ENCODE results near the gene ARAP2.

ARAP2 gene, protein sequence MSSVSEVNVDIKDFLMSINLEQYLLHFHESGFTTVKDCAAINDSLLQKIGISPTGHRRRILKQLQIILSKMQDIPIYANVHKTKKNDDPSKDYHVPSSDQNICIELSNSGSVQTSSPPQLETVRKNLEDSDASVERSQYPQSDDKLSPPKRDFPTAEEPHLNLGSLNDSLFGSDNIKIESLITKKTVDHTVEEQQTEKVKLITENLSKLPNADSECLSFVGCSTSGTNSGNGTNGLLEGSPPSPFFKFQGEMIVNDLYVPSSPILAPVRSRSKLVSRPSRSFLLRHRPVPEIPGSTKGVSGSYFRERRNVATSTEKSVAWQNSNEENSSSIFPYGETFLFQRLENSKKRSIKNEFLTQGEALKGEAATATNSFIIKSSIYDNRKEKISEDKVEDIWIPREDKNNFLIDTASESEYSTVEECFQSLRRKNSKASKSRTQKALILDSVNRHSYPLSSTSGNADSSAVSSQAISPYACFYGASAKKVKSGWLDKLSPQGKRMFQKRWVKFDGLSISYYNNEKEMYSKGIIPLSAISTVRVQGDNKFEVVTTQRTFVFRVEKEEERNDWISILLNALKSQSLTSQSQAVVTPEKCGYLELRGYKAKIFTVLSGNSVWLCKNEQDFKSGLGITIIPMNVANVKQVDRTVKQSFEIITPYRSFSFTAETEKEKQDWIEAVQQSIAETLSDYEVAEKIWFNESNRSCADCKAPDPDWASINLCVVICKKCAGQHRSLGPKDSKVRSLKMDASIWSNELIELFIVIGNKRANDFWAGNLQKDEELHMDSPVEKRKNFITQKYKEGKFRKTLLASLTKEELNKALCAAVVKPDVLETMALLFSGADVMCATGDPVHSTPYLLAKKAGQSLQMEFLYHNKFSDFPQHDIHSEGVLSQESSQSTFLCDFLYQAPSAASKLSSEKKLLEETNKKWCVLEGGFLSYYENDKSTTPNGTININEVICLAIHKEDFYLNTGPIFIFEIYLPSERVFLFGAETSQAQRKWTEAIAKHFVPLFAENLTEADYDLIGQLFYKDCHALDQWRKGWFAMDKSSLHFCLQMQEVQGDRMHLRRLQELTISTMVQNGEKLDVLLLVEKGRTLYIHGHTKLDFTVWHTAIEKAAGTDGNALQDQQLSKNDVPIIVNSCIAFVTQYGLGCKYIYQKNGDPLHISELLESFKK (N-terminal part only)

DNA sequence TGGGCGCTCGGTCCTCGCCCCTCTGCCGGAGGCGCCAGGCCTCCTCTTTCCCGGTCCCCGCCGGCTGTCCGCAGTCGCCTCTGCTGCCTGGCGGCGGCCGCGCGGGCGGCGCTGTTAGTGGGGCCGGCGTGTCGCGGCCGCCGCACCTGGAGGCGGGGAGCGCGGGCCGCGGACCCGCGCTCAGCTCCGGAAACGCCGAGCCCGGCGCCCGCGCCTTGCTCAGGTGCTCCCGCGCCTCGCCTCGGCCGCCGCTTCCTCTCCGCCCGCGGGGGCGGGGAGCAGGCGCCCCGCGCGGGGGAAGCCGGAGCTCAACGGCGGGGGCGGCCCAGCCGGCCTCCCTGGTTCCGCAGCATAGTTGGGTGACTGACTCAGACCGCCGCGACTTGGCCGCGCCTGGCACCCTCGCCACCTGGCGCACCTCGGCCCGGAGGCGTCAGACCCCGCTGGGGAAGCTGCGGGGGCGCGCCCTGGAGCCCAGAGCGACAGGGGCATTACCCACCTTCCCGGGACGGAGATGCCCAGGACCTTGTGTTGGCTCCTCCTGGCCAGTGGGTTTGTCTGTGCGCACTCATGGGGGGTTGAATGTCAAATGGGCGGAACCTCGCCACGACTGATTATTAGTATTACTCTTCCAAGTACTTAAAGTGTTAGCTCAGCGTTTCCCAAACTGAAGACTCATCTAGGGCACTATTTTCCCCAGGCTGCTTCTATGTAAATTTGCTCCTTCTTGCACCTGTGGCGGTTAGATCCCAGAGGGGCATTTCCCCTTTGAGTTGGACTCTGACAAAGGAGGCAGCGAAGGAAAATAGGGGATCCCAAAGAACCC, at the start of gene ARAP2:
Gene ARAP2 (minus strand): TSS at position 258 of the 826 bp plus-strand sequence. CDS start 15,028 bp downstream, outside the sequence.
- DNase-seq, result peak; percentile 57

DNA sequence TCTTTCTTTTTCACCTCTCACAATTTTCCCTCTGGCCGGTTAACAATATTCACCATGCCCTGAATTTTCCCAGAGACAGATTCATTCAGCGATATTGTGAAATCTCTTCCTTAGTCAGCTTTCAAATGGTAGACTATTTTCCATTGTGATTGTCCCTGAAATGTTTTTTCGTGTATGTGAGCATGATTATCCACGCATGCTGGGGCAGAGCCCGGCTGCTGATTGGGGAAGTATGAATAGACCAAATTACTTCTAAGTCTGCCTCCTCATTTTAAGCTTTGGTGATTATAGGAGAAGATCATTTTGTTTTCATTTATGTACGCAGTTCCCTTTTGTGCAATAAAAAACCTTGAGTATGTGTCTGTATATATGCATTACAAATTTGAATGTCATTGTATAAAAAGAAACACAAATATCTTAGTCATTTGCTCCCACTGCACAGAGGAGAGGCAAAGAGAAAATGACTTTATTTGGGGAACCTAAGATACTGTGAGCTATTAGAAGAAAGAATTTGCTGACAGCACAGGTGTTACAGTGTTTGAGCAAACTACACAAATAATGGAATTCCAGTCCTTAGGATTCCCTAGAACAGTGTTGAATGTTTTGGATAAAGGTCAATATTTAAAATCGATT, 48.4 kb upstream of the ARAP2 start:
- DNase-seq, result no peak

DNA sequence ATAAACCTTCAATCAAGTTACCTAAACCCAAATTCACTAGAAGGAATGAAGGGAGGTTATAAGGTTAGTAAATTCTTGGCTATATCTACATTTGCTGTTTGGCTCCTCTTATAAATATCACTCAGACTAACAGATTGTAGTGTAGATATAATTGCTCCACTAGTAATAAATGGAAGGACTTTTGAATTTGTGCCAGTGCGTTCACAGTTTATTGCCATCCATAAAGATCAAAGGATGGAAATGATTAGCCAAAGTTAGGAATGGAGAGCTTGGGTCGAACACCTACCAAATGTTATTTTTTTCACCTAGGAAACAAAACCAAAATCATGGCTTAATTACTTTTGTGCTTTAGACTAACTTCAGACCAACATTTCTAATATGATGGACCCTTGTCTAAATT, 46.3 kb upstream of the ARAP2 start:
- DNase-seq, result no peak

DNA sequence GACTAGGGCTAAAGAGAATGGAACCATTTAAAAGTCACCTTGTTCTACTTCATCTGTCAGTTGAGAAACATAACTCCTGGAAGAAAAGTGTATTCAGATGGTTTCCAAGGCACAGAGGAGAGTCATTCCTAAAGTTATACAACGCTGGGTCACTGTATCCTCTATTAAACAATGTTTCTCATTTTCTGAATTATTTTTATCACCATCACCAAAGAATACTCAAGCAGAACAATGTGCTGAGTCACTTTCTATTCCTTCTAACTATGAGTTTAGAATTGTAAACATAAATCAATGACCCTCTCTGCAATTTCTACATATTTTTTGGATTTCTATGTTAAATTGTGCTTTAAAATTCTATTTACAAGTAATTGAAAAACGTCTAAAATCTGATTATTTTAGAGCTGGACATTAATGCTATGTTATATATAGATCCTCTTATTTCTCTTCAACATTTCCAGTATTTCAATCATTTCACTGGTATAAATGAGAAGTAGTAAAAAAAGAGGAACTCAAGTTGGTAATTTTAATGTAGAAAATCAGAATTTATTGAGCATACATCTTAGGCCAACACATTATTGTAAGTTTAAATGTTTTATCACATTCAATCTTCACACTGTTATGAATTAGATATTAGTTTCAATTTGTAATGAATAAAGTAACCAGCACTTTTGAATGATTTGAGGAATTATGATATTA, 44.6 kb upstream of the ARAP2 start:
- DNase-seq, result no peak

DNA sequence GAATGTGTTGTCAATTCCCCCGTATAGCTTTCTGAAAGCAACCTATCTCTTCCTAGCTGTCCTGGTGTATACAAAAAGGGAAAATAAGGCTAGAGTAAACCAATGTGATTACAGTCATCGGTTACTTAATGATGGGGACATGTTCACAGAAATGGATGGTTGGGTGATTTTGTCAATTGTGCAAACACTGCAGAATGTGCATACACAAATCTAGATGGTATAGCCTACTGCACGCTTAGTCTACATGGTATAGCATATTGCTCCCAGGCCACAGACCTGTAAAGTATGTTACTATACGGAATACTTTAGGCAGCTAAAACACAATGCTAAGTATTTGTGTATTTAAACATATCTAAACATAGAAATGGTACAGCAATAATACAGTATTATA, 42.2 kb upstream of the ARAP2 start:
- no peak for DNase-seq

DNA sequence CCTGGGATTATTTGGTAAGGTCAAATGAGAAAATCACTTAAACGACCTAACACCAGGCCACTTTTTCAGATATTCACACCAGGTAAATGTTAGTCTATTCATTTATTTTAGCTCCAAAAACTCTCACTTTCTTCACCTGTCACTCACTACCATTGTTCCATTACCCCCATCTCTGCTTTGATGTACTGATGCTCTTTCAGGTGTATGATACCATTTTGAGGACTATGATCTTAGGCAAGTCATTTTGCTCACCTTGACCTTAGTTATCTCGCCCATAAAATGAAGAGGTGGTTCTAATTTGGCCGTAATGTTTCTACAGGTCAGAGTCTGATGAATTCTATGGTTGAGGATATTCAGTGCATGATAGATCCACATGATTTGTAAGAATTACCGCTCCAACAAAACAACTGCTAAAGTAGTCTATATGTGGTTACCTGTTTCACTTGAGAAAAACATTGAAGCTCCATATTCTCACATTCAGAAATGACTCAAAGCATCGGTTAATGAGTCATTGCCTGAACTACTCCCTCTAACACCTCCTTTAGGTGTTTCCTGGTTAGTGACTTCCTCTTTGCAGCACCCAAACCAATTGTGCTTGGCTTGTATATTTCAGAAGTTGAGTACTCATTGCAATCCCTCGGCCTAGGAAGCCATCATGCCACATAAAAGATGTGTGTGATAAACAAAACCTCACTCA, 41.6 kb upstream of the ARAP2 start:
- DNase-seq, result no peak

DNA sequence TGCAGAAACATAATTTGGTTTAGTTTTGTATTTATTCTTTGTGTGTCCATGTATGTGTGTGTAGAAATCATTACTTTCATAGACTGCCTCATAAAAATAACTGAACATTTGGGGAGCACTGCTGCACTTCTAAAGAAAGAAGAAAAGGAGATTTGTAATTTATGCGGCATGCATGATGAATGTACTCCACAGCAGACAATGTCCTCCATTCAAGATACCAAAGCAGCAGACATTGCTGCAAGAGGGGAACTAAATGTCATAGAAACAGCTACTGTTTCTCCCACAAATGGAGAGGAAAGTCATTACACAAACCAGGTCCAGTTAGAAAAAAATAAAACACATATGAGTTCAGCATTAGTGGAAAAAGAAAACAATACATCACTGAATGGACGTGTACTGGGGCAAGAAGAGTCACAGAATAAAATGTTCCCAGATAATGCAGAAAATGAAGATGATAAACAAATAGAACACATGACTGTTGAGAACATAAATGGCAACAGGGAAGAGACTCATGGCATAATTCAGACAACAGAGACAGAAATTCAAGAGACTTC, 39.7 kb upstream of the ARAP2 start:
- DNase-seq, result no peak

DNA sequence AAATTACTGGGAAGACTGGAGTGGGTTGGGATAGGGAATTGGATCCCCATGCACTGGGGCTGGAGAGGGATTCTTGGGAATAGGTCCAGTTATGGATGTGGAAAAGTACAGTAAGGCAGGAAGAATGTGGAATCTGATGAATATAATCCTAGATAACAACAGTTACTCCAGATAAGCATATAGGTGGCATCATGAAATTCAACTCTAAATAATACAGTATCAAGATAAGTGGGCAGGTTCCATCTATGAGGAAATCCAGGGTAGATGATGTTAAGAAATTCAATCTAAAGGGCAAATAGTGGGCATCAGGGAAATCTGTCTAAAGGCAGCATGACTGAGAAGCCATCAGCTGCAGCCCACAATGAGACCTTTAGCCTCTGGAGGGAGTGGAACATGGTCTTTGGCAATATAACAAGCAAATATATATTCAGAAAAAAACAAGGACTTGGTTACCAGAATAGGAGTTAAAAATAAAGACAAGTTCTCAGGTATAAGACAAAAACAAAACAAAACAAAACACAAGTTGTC, 38.3 kb upstream of the ARAP2 start:
- no peak for DNase-seq

DNA sequence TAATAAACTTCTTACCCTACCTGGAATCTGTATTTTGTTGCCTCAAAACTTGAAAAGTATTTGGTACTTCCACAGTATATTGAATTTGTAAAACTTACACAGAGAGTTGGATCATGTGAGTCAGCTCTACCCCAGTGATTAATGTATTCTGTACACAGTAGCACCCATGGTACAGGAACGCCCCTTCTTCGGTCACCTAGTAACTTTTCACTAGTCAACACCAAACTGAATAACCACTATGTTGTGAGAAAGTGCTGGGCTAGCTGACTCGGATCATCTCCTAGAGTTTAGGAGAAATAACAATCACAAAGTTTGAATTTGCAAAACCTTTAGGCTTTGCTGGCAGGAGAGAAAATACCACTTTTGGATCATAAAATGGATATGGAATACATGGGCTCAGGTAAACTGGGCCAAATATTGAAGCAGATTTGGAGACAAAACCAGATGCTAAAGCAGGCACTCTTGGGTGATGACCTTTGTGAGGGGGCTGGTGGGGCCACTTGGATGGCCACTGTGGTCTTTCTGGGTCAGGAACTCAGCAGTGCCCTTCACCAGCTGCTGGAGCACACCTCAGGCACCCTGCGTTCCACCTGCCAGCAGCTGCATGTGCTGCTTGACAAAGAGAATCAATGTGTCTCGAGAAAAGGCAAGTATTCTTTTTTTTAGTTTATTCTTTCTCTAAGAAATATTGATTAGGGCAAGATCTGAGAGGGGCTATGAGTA, 37.2 kb upstream of the ARAP2 start, which contains the start of gene DTHD1:
Gene DTHD1 (plus strand): TSS at position 233 of the 723 bp plus-strand sequence. CDS start 143 bp downstream, at position 376.
- no peak for DNase-seq

DNA sequence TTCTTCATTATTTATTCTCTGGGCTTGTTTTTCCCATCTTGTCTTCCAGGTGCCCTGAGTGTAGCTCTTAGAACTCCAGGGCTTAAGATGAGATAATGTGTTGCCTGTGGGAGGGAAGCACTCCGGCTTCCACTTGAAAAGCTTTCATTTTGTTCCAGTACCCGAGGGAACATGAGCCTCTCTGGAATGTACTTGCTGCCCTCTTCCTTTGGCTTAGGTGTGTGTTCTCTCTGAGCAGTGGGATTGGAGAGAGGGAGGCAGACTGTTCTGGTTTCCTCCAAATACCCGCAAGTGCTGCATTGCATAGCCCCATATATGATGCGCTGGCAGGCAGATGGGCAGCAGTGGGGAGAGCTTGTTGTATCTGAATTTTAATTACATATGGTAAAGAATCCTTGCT, 36.2 kb upstream of the ARAP2 start:
- DNase-seq, result no peak

DNA sequence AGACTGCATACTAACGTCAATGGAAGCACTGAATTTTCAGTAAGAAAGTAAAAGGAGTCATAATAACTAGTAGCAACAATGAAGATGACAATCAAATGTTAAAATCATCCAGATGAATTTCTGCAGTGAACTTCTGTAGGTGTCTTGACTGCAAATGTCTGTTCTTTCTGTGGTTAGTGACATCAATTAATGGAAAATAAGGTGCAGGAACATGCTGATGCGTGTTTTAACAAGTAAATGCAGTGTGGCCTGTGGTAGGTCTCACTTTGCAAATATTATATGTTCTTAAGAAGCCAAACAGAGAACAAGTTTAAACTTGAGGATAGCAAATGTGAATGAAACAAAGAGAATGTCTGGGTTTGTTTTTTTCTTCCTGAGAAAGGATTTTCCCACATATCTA, 34.5 kb upstream of the ARAP2 start:
- no peak for DNase-seq

DNA sequence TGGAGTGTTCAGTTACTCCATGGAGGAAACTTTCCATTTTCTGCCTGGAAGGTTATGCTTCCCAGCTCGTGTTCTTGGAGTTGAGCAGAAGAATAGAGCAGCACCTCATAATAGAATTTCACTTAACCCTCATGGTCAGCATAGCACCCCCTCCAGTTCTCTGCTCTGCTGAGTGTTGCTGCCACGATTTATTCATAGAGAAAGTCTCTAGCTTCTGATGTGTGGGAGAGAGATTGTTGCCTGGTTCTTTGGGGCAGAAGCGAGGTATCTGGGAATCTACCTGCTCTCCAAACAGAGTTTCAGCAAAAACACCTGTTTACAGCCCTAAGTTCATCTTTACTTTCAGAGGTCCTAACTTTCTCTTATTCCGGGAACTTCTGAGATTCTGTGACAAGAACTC, 33.2 kb upstream of the ARAP2 start:
- no peak for DNase-seq

DNA sequence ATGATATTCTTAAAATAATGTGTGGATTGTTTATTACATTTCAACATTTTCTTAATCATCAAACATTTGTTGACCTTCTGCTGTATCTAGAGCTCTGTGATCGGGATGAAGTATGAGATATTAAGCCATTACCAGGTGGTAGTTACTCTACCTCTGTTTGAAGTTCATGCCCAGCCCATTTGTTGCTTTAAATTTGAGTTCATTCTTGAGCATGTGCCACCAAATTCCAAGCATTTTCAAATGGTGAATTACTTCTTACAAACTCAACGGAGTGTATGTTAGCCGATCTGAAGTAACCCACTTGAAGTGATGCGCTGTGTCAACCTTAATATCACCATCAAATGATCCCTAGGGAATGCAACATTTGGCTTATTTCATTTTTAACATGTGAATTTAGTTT, 29.8 kb upstream of the ARAP2 start:
- DNase-seq, result no peak

DNA sequence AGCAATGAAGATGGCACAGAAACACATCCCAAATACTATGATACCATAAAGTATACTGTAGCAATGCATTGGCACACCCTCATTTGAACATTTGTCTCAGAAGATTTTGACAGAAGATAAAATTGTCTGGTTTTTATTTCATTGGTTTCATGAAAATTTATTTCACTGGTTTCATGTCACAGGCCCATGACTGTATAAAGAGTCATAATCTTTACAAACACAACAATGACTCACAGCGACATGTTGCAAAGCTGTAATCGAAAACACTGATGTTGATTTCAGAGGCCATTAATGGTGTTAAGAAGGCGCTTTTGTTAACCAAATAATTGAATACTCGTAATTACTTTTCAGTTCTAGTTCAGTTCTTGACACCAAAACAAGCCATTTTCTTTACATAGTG, 29.0 kb upstream of the ARAP2 start:
- no peak for DNase-seq

DNA sequence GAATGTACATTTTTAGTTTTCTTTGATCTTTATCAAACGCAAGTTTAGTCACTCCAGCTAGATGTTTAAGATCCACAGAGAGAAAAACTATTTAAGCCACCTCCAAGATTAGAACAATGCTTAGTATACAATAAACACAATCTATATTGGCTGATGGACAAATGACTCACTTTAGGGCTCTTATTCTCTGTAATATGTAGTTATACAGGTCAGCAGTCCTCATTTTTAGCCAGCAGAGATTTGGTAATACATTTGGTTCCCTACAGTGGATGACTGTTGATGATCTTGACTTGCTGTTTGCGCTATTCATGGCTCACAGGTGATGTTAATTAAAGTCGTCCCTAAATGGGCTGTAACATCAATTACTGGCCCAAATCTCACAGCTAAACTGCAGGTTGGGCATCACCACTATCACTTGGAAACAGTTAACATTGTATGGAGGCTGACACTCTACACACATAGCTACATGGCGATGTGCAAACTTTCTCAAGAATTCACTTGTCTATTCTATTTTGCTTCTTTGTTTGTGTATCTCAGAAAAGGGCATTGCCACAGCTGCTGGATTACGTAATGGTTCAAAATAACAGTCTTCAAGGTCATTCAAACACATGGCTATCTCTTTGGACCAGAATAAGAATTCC, 25.3 kb upstream of the ARAP2 start:
- no peak for DNase-seq

DNA sequence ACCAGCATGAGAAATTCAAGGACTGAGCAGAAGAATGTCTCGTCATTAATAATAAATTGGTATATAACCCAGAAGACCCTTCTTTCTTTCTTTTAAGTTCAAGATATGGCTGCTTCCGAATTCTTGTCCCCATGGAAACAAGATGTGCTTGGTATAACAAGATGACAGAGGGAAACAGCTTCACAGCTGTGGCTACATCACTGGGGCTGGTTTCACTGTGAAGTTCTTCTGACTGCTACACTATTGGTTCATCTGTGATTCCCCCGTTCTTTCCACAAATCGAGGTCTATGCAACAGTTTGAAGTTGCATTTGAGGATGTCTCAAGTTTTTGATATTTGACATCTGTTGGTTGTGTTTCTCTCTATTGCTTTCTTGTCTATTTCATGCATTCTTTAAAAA, 24.8 kb upstream of the ARAP2 start:
- DNase-seq, result no peak

DNA sequence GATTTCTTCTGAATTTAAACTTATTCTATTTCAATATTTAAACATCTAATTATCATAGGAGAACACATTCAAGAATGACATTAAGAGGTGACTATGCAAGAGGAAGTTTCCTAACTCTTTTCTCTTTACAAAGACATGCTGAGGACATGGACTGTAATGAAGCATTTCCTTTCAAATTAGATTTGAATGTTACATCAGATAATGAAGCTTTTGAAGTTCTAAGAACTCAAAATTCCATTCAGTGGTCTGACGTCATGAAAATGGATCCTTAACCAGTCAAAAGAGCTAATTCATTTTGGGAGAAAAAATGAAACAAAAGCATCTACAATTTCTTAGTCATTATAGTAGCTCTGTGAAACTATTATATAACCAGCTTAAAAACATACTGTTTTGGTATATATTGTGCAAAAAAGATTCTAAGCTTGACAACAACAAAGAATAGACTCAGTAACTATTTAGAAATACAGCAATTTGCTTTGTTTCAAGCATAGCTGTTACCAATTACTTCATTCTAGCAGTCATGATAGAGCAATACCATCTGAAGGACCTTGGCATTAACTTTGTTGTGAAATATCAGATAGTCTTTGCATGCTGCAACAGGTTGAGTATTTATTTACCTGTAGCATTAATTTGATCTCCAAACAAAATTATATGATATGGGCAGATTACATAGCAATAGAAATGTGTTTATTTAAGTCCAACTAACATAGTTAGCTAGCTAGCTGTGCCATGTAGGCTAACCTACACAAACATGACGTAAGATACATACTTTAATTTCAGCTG, 23.4 kb upstream of the ARAP2 start:
- no peak for DNase-seq
